GM10847 (cell line): ENCODE measurements around the gene AGBL4.

Experiments used
- POLR2A ChIP-seq: IDR thresholded peaks from 2 replicates; pipeline ENCODE4 v1.6.1; 2011; ENCODE audit not compliant: insufficient read length; ENCODE audit errors: extremely low read depth

AGBL4 gene

DNA sequence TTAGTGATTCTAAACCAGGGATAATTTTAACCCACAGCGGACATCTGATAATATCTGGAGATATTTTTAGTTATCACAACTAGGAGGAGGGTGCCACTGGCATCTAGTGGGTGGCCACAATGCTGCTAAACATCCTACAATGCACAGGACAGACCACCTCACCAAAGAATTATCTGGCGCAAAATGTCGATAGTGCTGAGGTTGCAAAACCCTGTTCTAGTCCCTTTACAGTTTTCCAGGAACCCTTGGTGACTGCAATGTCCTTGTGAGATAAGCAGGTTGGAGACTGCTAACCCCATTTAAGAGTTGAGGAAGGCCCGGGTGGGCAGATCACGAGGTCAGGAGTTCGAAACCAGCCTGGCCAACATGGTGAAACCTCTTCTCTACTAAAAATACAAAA is 1083.9 kb downstream of the AGBL4 start:
- no peak for TF ChIP-seq POLR2A

DNA sequence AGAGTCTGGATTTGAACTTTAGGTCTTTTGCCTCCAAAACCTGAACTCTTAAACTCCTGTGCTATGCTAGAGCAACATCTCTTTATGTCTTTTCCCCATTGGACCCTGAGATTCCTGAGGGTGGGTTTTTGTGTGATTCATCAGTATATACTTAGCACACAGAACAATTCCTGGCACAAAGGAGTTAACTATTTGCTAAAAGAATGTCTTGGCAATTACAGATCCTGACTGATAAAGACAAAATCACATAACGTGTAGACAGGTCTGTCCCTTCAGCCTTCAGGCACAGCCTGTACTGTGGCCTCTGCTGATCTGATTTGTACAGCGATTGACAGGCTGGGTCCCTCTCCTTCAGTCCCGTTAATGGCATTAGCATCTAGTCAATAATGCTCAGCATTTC is 1084.7 kb downstream of the AGBL4 start:
- no peak for TF ChIP-seq POLR2A

DNA sequence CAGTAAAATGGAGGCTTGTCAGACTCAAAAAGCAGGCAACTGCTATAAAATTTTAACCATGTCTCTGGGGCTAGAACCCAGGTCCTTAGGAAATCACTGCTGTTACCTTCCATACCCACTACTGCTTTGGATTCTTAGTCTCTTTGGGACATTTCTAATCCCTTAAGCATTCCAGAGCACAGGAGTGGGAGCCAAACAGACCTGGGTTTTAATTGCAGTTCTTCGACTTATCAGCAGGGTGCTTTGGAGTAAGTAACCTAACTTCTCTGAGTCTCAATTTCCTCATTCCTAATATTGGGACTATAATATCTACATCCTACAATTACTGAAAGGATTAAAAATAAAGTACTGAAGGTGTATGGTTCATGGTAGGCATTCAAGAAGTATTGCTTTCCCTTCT is 1086.0 kb downstream of the AGBL4 start:
- no peak for TF ChIP-seq POLR2A

DNA sequence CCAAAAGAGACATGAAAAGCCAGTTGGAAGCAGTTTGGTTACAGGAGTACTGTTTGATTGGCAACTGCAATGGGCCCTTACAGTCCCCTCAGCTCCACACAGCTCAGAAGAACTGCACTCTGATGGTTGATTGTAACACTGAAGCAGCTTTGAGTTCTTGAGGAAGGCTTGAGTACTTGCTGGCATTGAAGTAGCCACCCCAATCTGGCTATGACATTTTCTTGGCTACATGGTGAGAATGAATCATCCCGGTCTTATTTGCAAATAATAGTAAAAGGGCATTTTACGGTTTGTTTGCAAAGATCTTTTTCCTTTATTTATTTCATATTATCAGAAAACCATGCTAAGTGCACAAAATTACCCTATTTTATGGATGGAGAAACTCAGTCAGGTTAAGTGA is 1087.3 kb downstream of the AGBL4 start:
- no peak for TF ChIP-seq POLR2A

DNA sequence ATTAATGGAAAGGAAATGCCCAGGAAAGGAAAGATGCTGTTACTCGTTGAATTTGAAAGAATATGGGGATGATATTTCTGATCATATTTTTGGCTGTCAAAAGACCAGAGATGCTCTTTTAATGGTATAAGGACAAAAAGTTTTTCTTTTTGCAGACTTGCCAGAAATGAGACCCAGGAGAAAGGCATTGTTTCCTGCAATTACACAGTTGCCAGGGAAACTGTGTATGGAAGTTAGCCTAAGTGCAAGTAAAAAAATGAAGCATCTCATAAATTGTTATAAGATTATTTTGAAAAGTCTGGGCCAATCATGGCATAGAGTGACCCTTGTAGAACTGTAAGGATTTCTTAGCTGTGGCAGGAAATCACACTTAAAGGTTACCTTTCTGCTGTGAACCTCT is 1091.4 kb downstream of the AGBL4 start:
- no peak for TF ChIP-seq POLR2A

DNA sequence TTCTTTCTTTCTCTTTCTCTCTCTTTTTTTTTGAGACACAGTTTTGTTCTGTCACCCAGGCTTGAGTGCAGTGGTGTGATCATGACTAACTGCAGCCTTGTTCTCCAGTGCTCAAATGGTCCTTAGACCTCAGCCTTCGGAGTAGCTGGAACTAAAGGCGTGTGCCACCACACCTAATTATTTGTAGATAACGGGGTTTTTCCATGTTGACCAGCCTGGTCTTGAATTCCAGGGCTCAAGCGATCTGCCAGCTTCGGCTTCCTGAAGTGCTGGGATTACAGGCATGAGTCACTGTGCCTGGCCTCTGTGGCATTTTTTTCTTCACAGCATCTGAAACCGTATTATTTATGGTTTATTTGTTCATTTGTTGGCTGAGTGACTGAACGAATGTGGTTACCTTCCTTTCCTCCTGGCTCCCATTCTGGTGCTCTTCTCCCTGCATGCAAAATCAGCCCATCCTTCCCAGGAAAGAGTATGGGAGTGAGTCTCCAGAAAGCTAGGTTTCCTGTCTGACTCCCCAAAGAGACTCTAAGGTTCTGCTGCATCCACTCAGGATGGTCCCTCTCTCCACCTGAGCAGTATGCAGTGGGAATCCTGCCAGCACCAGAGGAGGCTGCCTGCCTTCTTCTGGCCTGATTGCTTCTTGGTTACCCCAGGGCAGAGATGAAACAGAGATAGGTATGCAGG is 1092.1 kb downstream of the AGBL4 start:
- no peak for TF ChIP-seq POLR2A

DNA sequence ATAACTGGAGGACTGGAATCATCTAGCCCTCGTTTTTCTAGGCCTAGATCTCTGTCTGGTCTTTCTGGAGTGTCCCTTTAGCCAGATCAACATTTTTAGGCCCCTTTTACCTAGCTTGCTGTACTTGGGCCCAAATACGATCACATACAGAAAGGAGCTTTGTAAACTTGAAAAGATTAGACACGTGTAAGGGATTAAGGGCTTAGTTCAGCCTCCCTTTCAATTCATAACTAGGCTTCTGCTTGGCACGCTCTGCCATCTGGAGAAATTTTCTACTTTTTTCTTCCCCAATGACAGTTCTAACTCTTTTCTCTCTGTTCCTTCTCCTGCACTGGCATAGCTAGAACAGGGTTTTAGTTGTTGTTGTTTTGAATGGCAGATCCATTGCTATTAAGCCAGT is 1093.7 kb downstream of the AGBL4 start:
- no peak for TF ChIP-seq POLR2A

DNA sequence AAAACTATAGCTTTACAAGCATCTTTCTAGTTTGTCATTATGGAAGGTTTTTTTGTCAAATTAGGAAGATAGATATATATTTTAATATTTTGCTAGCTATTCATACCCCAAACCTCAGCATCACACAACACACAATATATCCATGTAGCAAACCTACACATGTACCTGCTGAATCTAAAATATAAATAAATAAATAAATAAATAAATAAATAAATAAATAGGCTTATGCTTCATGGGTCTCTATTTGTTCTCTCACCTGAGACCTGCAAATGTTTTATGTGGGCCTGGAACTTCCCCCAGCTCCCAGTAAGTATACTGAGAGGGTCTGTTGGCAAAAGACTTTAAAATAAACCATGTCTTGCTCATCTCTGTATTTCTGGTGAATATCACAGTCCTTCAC is 1099.7 kb downstream of the AGBL4 start:
- TF ChIP-seq POLR2A, result no peak

DNA sequence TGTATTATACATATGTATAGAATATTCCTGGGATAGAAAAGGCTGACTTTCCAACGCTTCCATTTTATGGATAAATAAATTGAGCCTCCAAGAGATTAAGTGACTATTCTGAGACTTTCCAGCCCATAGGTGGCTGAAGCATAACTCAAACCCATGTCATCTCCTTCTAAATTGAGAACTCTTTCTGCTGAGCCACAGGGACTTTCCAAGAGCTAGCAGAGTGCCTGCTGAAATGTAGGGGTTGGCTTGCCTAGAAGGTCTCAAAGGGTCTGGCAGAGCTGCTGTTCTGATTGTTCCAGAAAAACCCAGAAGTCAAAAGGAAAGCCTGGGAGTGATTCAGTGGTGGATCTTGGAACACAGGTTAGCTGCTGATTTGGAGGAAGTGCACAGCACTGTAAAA is 1100.6 kb downstream of the AGBL4 start:
- no peak for TF ChIP-seq POLR2A

DNA sequence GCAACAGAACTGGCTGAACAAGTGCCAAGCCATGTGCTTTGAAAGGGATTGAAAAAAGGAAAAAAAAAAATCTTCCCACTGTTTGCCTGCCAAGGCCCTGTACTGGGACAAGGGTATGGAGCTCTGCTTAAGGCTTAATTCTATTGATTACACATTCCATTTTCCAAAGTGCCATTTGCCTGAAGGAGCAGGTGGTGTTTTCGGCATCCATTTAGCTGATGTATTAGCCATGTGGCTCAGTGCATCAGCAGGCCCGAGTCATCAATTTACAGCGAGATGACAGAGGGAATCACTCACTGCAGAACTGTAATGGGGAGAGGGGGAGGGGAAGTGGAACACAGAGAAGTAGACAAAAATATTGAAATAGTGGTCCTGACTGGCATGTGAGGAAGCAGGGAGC is 1102.9 kb downstream of the AGBL4 start:
- TF ChIP-seq POLR2A, result no peak

DNA sequence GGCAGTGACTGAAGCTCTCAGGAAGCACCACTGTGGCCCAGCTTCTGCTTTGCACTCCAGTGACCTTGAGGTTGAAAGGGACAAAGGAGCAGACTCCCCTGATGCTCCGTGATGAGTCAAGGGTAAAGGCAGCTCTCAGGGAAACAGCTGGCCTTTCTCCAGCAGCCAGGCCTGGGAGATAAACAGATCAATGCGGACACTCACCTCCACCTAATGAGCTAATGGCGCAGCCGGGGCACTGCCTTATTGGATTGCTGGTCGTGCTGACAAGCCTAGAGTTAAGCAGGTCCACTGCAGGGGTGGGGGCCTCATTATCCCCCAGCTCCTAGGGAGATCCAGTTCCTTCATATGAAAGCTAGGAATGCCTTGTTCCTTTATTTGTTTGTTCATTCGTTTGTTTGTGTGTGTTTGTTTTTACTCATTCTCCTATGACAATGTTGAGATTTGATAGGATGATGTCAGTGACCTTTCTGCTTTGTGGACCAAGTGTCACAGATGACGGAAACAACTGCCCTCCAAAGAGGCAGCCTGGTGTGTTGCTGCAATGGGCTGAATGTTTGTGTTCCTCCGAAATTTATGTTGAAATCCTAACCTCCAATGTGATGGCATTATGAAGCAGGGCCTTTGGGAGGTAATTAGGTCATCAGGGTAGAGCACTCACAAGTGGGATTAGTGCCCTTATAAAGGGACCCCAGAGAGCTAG is 1105.7 kb downstream of the AGBL4 start:
- no peak for TF ChIP-seq POLR2A

DNA sequence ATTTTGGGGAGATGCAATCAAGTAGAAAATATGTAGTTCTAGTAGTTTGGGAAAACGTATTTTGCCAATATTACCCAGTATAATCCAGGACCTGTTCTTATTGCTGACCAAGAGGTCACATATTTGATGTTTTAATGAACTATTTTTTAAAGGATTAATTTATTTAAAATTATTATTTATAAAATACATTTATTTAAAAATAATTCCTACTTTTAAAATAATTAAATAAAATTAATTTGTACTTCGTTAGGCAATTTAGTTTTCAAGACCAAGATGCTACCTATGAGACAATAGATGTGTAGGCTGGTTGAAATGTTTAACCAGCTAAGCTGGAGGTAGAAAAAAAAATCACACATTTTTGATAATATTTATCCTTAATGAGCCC is 1106.7 kb downstream of the AGBL4 start:
- no peak for TF ChIP-seq POLR2A

DNA sequence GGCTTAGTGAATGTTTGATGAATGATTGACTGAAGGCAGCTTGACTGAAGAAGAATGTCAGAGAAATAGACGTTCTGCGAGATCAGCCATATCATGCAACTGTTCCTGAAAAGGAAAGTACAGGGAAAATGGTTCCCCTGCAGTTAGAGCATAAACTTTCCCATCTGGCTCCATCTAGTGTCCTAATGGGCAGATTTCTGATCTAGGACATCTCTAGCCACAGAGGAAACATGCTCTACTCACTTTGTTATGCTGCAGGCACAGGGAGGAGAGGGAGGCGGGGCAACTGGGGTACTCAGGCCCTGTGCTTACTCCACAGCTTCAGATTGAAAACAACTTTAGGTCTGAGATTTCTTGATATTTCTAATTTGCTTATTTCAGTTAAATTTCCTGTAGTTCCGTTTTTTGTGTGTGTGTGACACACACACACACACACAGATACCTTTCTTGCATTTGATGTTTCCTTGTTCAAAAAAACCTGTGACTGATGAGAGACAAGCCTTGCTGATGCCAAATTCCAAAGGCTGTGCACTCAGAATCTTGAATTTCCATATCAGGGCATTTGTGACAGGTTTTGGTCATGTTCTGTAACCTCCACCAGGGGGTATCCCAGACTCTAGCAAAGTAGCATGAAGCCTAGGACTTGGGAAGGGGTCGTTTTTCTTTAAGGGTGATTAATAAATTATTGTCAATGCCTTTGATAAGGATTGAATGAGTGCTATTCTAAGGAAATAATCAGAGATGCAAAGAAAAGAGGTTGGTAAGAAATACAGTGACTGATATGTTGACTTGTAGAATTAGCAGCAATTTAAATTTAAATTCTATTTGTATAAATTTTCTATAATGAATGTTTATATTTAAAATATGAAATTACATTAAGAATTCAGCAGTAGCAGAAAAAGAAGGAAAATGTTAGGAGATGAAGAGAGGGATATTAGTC is 1107.4 kb downstream of the AGBL4 start:
- no peak for TF ChIP-seq POLR2A

DNA sequence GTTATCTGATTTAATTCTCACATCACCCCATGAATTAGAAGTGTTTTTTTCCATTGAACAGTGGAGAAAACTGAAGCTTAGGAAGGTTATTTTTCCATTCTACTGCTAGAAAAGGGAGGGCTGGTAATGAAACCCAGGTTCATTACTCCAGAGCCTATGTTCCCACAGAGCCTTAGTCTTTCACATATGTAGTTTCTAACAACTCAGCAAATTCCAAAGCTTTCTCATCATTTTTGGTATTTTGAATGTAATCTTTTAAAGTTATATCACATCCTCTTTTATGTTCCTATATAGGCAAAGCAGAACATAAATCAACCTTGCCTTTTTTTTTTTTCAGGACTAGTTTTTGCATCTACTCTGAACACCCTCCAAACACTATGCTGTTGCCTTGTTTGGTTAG is 1115.1 kb downstream of the AGBL4 start:
- no peak for TF ChIP-seq POLR2A

DNA sequence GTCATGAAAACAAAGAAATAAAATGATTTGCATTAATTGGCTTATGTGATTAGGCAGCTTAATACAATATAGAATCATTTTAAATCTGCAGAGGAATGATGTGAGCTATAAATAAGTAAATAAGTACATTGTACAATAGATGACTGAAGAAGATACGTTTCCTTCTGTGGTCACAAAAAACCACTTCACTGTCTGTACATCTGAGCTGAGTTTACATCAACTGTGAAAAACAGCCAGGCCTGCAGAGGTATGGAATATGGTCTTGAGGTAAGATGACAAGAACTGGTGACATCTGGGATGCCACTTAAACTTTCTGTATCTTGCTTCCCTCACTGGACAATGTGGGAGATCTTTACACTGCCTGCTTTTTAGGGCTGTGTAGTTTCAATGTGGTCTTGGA is 1117.0 kb downstream of the AGBL4 start:
- TF ChIP-seq POLR2A, result no peak

DNA sequence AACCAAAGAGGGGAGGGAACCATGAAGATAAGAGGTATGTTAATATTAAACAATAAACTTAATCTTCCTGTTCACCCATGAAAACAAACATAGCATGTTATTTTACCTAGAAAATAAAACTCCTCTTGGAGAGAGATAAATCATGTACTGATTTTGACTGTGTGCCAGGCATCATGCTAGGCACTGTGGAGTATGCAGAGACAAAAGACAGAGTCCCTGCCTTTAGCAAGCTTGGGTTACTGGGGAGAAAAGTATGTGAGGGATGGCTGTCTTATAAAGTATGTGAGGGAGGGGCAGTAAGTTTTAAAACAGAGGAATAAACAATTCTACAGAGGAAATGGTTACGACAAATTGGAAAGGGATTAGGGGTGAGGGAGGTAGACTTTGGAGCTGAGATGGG is 1117.6 kb downstream of the AGBL4 start:
- TF ChIP-seq POLR2A, result no peak
